ENCODE measurements around the gene KIR2DL3.
"Not testable (repeated sequence)": the region's sequence is repeated elsewhere in the genome, so short reads cannot be mapped to it uniquely, and the experiment has no call there.

Gene KIR2DL3

GRCh38 chr19:54725321-54725720, 13.0 kb upstream of the KIR2DL3 start:
- Mint-ChIP-seq H3K27ac (no peak overlapping the region), H3K9me3 (peaks cover 8% of the 10 kb centered on the region), H3K4me3 (no peak overlapping the region), H3K4me1 (ENCODE audit: low read depth) (no peaks in the 10 kb centered on the region), H3K27me3 (ENCODE audit: low read depth) (no peaks in the 10 kb centered on the region), H3K36me3 (ENCODE audit: low read depth) (no peaks in the 10 kb centered on the region)
- DNase-seq (ENCODE audit: low spot score) = no peak

- Mint-ChIP-seq H3K4me3 (no peak overlapping the region), H3K36me3 (ENCODE audit: low read depth) (no peaks in the 10 kb centered on the region), H3K27me3 (ENCODE audit: low read depth) (no peaks in the 10 kb centered on the region), H3K9me3 (peaks cover 6% of the 10 kb centered on the region), H3K27ac (no peak overlapping the region), H3K4me1 (ENCODE audit: low read depth) (no peaks in the 10 kb centered on the region)
- DNase-seq (ENCODE audit: low spot score) = no peak
Observed at GRCh38 chr19:54727562-54727961, 10.8 kb upstream of the KIR2DL3 start.

GRCh38 chr19:54728167-54728566, 10.1 kb upstream of the KIR2DL3 start:
- Mint-ChIP-seq H3K4me1 (ENCODE audit: low read depth) (no peaks in the 10 kb centered on the region), H3K27ac (no peak overlapping the region), H3K36me3 (ENCODE audit: low read depth) (no peaks in the 10 kb centered on the region), H3K27me3 (ENCODE audit: low read depth) (no peaks in the 10 kb centered on the region), H3K4me3 (no peak overlapping the region), H3K9me3 (peaks cover 7% of the 10 kb centered on the region)
- no peak for DNase-seq (ENCODE audit: low spot score)

DNA sequence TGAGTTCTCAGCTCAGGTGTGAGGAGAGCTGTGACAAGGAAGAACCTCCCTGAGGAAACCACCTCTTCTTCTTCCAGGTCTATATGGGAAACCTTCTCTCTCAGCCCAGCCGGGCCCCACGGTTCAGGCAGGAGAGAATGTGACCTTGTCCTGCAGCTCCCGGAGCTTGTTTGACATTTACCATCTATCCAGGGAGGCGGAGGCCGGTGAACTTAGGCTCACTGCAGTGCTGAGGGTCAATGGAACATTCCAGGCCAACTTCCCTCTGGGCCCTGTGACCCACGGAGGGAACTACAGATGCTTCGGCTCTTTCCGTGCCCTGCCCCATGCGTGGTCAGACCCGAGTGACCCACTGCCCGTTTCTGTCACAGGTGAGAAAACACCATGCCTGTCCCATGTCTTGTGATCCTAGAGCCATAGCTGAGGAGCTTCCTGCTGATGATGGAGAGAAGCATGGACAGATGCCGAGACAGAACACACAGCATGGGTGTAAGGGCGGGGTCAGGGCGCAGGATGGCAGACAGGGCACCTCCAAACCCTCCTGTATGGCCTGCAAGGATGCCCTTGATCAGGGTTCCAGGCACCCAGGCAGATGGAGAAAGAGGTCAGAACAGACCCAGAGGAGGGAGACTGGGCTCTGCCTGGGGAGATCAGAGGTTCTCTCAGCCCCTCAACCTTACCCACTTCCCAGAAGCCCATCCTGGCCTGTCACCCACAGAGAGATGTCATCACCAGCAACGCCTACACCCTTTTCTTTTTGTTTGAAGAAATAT, 8.7 kb upstream of the KIR2DL3 start:
- Mint-ChIP-seq H3K9me3 (peaks cover 6% of the 10 kb centered on the region), H3K36me3 (ENCODE audit: low read depth) (no peaks in the 10 kb centered on the region), H3K27ac (no peak overlapping the region), H3K4me3 (no peak overlapping the region), H3K4me1 (ENCODE audit: low read depth) (no peaks in the 10 kb centered on the region), H3K27me3 (ENCODE audit: low read depth) (no peaks in the 10 kb centered on the region)
- DNase-seq (ENCODE audit: low spot score) = no peak

DNA sequence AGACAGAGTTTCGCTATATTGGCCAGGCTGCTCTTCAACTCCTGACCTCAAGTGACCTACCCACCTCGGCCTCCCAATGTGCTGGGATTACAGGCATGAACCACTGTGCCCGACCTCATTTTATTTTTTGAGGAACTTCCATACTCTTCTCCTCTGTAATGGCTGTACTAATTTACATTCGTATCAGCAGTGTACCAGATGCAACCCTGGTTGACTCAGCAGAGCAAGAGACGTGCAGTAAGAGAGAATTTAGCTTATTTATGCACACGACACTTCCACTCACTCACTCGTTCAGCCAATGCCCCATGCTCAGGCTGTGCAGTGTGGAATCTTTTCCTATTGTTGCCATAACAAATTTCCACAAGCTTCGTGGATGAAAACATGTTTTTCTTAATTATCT, 7.1 kb upstream of the KIR2DL3 start:
- no peaks in the 10 kb centered on the region for H3K4me1 Mint-ChIP-seq (ENCODE audit: low read depth)
- H3K9me3 Mint-ChIP-seq = peaks cover 3% of the 10 kb centered on the region
- H3K27me3 Mint-ChIP-seq (ENCODE audit: low read depth) = no peaks in the 10 kb centered on the region
- no peak overlapping the region for H3K4me3 Mint-ChIP-seq
- no peaks in the 10 kb centered on the region for H3K36me3 Mint-ChIP-seq (ENCODE audit: low read depth)
- DNase-seq (ENCODE audit: low spot score) = no peak
- no peak overlapping the region for H3K27ac Mint-ChIP-seq

GRCh38 chr19:54738715-54739114, 402 bp downstream of the KIR2DL3 start:
- Mint-ChIP-seq H3K27me3 (ENCODE audit: low read depth) (no peaks in the 10 kb centered on the region), H3K27ac (no peak overlapping the region), H3K9me3 (no peaks in the 10 kb centered on the region), H3K4me3 (no peak overlapping the region), H3K4me1 (ENCODE audit: low read depth) (no peaks in the 10 kb centered on the region), H3K36me3 (ENCODE audit: low read depth) (no peaks in the 10 kb centered on the region)
- DNase-seq (ENCODE audit: low spot score) = no peak

GRCh38 chr19:54739587-54740497, 1.5 kb downstream of the KIR2DL3 start:
- Mint-ChIP-seq H3K27ac (no peak overlapping the region), H3K36me3 (ENCODE audit: low read depth) (no peaks in the 10 kb centered on the region)

DNA sequence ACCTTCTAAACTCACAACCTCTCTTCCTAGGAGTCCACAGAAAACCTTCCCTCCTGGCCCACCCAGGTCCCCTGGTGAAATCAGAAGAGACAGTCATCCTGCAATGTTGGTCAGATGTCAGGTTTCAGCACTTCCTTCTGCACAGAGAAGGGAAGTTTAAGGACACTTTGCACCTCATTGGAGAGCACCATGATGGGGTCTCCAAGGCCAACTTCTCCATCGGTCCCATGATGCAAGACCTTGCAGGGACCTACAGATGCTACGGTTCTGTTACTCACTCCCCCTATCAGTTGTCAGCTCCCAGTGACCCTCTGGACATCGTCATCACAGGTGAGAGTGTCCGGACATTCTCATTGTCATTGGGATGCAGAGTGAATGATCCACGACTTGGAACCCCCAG, 3.6 kb downstream of the KIR2DL3 start:
- H3K27me3 Mint-ChIP-seq (ENCODE audit: low read depth); H3K27ac Mint-ChIP-seq; H3K4me3 Mint-ChIP-seq; H3K36me3 Mint-ChIP-seq (ENCODE audit: low read depth); DNase-seq (ENCODE audit: low spot score); H3K9me3 Mint-ChIP-seq; H3K4me1 Mint-ChIP-seq (ENCODE audit: low read depth): not testable (repeated sequence)

More at GRCh38 chr19:54739587-54740497, 1.5 kb downstream of the KIR2DL3 start:
- no peak for DNase-seq (ENCODE audit: low spot score)
- H3K27me3 Mint-ChIP-seq (ENCODE audit: low read depth) = no peaks in the 10 kb centered on the region
- no peaks in the 10 kb centered on the region for H3K4me1 Mint-ChIP-seq (ENCODE audit: low read depth)
- H3K9me3 Mint-ChIP-seq = no peaks in the 10 kb centered on the region
- no peak overlapping the region for H3K4me3 Mint-ChIP-seq

DNA sequence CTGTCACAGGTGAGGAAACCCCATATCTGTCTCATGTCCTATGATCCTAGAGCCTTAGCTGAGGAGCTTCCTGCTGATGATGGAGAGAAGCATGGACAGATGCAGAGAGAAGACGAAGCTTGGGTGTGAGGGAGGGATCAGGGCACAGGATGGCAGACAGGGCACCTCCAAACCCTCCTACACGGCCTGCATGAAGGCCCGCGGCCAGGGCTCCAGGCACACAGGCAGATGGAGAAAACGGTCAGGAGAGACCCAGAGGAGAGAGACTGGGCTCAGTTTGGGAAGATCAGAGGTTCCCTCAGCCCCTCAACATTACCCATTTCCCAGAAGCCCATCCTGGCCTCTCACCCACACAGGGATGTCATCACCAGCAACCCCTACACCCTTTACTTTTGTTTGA, 5.8 kb downstream of the KIR2DL3 start:
- not testable (repeated sequence) for H3K27me3 Mint-ChIP-seq (ENCODE audit: low read depth); H3K36me3 Mint-ChIP-seq (ENCODE audit: low read depth); H3K27ac Mint-ChIP-seq; DNase-seq (ENCODE audit: low spot score); H3K4me3 Mint-ChIP-seq; H3K4me1 Mint-ChIP-seq (ENCODE audit: low read depth); H3K9me3 Mint-ChIP-seq

DNA sequence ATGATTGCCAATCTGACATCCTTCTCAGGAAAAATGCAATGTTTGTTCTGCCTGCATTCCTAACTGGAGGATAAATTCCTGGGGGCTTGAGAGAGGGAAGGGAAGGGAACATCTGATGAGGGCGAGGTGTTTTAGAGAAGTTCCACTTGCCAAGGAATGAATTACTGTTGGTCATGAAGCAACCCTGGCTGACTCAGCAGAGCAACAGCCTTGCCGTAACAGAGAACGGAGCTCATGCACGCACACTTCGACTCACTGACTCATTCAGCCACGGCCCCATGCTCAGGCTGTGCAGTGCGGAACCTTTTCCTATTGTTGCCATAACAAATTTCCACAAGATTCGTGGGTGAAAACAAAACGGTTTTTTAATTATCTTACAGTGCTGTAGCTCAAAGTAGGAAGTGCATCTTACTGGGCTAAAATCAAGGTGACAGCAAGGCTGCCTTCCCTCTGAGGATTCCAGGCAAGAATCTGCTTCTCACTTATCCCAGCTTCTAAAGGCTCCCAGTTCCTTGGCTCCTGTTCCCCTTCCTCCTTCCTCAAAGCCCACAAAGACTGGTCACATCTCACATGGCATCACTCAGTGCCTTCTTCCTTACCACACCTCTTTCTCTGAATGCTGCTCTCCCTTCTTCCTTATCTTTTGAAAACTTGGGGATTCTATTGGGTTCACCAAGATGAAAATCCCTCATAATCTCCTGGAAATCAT, 9.5 kb downstream of the KIR2DL3 start:
- H3K4me3 Mint-ChIP-seq; H3K27me3 Mint-ChIP-seq (ENCODE audit: low read depth); H3K4me1 Mint-ChIP-seq (ENCODE audit: low read depth); H3K9me3 Mint-ChIP-seq; H3K27ac Mint-ChIP-seq; DNase-seq (ENCODE audit: low spot score); H3K36me3 Mint-ChIP-seq (ENCODE audit: low read depth): not testable (repeated sequence)

DNA sequence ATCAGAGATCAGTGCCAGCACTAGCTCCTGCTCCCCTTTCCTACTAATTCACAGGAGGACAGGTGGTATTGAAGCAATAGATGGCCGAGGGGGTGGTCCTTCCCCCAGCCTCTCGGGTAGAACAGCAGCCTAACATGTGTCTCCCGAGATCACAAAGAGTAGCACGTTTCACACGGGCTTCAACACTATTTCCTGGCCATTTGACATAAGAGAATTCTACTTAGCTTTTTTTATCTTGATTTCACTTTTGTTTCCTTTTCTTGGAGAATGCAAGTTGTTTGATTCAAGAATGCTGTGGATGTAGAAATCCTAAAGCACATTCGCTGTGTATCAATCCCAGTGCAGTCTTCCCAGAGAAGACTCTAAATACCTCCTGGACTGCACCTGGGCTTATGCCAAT, 12.0 kb downstream of the KIR2DL3 start:
- not testable (repeated sequence) for H3K27ac Mint-ChIP-seq; H3K4me3 Mint-ChIP-seq; DNase-seq (ENCODE audit: low spot score); H3K36me3 Mint-ChIP-seq (ENCODE audit: low read depth); H3K27me3 Mint-ChIP-seq (ENCODE audit: low read depth); H3K9me3 Mint-ChIP-seq; H3K4me1 Mint-ChIP-seq (ENCODE audit: low read depth)

DNA sequence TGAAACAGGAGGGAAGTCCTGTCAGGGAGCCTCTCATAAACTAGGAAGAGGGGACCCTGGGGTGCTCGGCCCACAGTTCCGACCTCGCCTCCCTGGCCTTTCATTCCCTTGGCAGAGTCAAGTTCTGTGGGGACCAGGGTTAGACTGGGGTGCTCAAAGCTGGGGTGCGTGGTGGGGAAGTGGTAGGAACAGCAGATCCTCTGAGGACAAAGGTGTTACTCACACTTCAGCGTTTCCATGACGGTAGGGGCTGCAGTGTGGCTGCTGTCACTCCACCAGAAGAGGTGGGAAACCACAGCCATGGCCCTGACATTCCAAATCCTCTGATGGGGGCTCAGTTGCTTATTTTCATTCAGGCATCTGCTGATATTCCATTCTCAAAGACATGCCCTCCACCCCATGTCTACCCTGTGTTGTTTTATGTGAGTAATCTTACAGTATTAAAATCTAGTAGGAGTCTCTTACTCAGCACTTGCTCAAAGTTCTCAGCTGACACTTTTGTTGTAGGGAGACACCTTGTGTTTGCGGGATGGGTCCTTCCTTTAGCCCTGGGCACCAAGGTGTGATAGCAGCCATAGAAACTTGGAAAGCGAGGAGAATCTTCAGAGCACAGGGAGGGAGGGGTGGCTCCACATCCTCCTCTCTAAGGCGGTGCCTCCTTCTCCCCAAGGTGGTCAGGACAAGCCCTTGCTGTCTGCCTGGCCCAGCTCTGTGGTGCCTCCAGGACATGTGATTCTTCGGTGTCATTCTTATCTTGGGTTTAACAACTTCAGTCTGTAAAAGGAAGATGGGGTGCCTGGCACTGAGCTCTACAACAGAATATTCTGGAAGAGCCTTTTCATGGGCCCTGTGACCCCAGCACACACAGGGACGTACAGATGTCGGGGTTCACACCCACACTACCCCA, 18.1 kb downstream of the KIR2DL3 start:
- not testable (repeated sequence) for H3K27me3 Mint-ChIP-seq (ENCODE audit: low read depth); H3K9me3 Mint-ChIP-seq; H3K36me3 Mint-ChIP-seq (ENCODE audit: low read depth); H3K27ac Mint-ChIP-seq; H3K4me3 Mint-ChIP-seq; H3K4me1 Mint-ChIP-seq (ENCODE audit: low read depth); DNase-seq (ENCODE audit: low spot score)

- not testable (repeated sequence) for H3K27ac Mint-ChIP-seq; H3K36me3 Mint-ChIP-seq (ENCODE audit: low read depth); H3K27me3 Mint-ChIP-seq (ENCODE audit: low read depth); H3K4me3 Mint-ChIP-seq; H3K4me1 Mint-ChIP-seq (ENCODE audit: low read depth); DNase-seq (ENCODE audit: low spot score); H3K9me3 Mint-ChIP-seq
Observed at GRCh38 chr19:54758577-54758976, 20.3 kb downstream of the KIR2DL3 start.
